SK-N-SH treated with all-trans-retinoic acid at 6 μM for 48 hours (cell line): ENCODE data around the gene OR52B4.
"Not testable (repeated sequence)": the region's sequence is repeated elsewhere in the genome, so short reads cannot be mapped to it uniquely, and the experiment has no call there.

Experiments
- ESRRG ChIP-seq: fragments of 250-450 bp; sonication (Bioruptor Pico); IDR thresholded peaks from 2 replicates; pipeline ENCODE4 v1.6.1; 2021; ENCODE audit warnings: mild to moderate bottlenecking
- GLIS3 ChIP-seq: fragments of 250-450 bp; sonication (Bioruptor Pico); IDR thresholded peaks from 2 replicates; pipeline ENCODE4 v1.5.0; 2020; ENCODE audit warnings: mild to moderate bottlenecking, moderate library complexity
- SNAI2 ChIP-seq: fragments of 250-450 bp; sonication (Bioruptor Pico); IDR thresholded peaks from 2 replicates; pipeline ENCODE4 v1.5.0; 2020; ENCODE audit warnings: mild to moderate bottlenecking, moderate library complexity
- ZFP3 ChIP-seq: fragments of 250-450 bp; sonication (Bioruptor Pico); IDR thresholded peaks from 2 replicates; pipeline ENCODE4 v1.5.0; 2020; ENCODE audit warnings: mild to moderate bottlenecking, moderate library complexity
- ZFP30 ChIP-seq: fragments of 450-650 bp; formaldehyde crosslinking; IDR thresholded peaks from 2 replicates; pipeline ENCODE4 v1.5.0; 2022; ENCODE audit warnings: mild to moderate bottlenecking, moderate library complexity
- ZNF565 ChIP-seq: fragments of 450-650 bp; formaldehyde crosslinking; conservative IDR thresholded peaks from 2 replicates; pipeline ENCODE4 v1.5.0; 2020; ENCODE audit warnings: low read depth, mild to moderate bottlenecking, moderate library complexity
- TF ChIP-seq, protein P1 (sequence below): fragments of 250-450 bp; sonication (Bioruptor Pico); IDR thresholded peaks from 2 replicates; pipeline ENCODE4 v1.5.1; 2020; ENCODE audit warnings: low read depth, mild to moderate bottlenecking, moderate library complexity
- TF ChIP-seq, protein P2 (sequence below): fragments of 250-450 bp; sonication (Bioruptor Pico); IDR thresholded peaks from 2 replicates; pipeline ENCODE4 v1.8.0; 2020; ENCODE audit warnings: mild to moderate bottlenecking, moderate library complexity, borderline replicate concordance
- TF ChIP-seq, protein P3 (sequence below): fragments of 250-450 bp; sonication (Bioruptor Pico); IDR thresholded peaks from 2 replicates; pipeline ENCODE4 v1.5.1; 2021; ENCODE audit warnings: mild to moderate bottlenecking, moderate library complexity

DNA sequence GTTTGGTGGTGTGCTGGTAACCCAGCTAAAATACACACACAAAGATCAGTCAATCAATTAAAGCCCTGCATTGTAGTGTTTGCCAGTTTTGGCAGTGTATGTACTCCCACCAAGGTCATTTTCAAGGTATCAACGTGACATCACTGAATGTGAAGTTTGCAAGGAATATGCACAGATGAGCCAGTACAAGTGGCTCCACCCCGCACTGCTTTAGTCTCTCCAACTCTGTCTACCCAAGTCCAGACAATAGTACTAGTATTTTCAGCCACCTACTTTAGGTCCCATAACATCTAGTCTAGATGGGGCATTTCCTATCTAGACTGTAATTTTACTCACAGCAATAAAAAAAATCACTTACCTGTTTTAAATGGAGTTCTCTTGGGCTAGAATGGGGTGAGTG is 22.8 kb downstream of the OR52B4 start:
- not testable (repeated sequence) for TF ChIP-seq SNAI2; ZFP3 (CRISPR knock-in tag); ZNF565 (CRISPR knock-in tag); ESRRG (CRISPR knock-in tag); ZFP30 (CRISPR knock-in tag); GLIS3 (CRISPR knock-in tag)
- TF ChIP-seq, protein P1, sequence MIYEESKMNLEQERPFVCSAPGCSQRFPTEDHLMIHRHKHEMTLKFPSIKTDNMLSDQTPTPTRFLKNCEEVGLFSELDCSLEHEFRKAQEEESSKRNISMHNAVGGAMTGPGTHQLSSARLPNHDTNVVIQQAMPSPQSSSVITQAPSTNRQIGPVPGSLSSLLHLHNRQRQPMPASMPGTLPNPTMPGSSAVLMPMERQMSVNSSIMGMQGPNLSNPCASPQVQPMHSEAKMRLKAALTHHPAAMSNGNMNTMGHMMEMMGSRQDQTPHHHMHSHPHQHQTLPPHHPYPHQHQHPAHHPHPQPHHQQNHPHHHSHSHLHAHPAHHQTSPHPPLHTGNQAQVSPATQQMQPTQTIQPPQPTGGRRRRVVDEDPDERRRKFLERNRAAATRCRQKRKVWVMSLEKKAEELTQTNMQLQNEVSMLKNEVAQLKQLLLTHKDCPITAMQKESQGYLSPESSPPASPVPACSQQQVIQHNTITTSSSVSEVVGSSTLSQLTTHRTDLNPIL (CRISPR knock-in tag) = not testable (repeated sequence)
- TF ChIP-seq, protein P2, sequence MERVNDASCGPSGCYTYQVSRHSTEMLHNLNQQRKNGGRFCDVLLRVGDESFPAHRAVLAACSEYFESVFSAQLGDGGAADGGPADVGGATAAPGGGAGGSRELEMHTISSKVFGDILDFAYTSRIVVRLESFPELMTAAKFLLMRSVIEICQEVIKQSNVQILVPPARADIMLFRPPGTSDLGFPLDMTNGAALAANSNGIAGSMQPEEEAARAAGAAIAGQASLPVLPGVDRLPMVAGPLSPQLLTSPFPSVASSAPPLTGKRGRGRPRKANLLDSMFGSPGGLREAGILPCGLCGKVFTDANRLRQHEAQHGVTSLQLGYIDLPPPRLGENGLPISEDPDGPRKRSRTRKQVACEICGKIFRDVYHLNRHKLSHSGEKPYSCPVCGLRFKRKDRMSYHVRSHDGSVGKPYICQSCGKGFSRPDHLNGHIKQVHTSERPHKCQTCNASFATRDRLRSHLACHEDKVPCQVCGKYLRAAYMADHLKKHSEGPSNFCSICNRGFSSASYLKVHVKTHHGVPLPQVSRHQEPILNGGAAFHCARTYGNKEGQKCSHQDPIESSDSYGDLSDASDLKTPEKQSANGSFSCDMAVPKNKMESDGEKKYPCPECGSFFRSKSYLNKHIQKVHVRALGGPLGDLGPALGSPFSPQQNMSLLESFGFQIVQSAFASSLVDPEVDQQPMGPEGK (CRISPR knock-in tag) = not testable (repeated sequence)
- TF ChIP-seq, protein P3, sequence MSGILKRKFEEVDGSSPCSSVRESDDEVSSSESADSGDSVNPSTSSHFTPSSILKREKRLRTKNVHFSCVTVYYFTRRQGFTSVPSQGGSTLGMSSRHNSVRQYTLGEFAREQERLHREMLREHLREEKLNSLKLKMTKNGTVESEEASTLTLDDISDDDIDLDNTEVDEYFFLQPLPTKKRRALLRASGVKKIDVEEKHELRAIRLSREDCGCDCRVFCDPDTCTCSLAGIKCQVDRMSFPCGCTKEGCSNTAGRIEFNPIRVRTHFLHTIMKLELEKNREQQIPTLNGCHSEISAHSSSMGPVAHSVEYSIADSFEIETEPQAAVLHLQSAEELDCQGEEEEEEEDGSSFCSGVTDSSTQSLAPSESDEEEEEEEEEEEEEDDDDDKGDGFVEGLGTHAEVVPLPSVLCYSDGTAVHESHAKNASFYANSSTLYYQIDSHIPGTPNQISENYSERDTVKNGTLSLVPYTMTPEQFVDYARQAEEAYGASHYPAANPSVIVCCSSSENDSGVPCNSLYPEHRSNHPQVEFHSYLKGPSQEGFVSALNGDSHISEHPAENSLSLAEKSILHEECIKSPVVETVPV (CRISPR knock-in tag) = not testable (repeated sequence)
